GM06990 (cell line): ENCODE data around the gene TNRC6C.
"Not testable (repeated sequence)": the region's sequence is repeated elsewhere in the genome, so short reads cannot be mapped to it uniquely, and the experiment has no call there.

Experiments
- DNase-seq: peaks from one replicate; pipeline ENCODE4 v3.0.0-alpha.2; 2011; ENCODE audit not compliant: insufficient read length; ENCODE audit errors: extremely low read depth
- H3K27me3 ChIP-seq: replicated peaks from 2 replicates; pipeline ENCODE4 v1.6.0; 2011; ENCODE audit warnings: low read length; ENCODE audit not compliant: control insufficient read depth, insufficient read depth
- H3K36me3 ChIP-seq: 2 replicates; pipeline ENCODE4 v1.5.1; 2011; ENCODE audit warnings: low read length; ENCODE audit not compliant: control insufficient read depth, insufficient read depth
- H3K4me3 ChIP-seq: replicated peaks from 2 replicates; pipeline ENCODE4 v1.5.1; 2011; ENCODE audit warnings: low read depth, mild to moderate bottlenecking, control low read depth, low read length
- CTCF ChIP-seq: IDR thresholded peaks from 2 replicates; pipeline ENCODE4 v1.5.1; 2011; ENCODE audit warnings: low read length, control low read depth, mild to moderate bottlenecking, inconsistent platforms; ENCODE audit not compliant: insufficient read depth, poor library complexity, severe bottlenecking

TNRC6C gene

DNA sequence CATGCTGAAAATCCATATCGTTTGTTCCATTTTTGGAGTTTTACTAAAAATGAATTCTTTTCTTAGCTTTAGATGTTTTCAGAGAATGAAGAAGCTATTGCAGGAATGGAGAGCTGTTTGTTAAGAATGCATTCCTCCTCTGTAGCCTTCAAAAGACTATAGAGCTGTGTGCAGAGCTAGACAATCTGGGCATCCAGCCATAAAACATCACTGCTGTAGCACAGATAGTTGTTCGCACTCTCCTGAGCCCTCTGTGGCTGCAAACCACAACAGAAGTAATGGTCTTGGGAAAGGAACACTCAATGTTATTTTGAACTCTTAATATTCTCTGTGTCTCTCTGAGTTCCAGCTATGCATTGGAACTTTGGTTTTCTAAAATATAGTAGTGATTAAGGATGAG is 4.9 kb downstream of the TNRC6C start:
- no peak for TF ChIP-seq CTCF
- no peaks in the 10 kb centered on the region; the same call in 1 of the 2 replicates for H3K27me3 ChIP-seq
- H3K36me3 ChIP-seq, result no peaks in the 10 kb centered on the region
- no peak overlapping the region for H3K4me3 ChIP-seq
- no peak for DNase-seq

GRCh38 chr17:77965352-77965751 is 6.8 kb downstream of the TNRC6C start:
- H3K36me3 ChIP-seq, result no peaks in the 10 kb centered on the region
- no peaks in the 10 kb centered on the region; the same call in 1 of the 2 replicates for H3K27me3 ChIP-seq
- no peak overlapping the region for H3K4me3 ChIP-seq
- DNase-seq, result no peak
- TF ChIP-seq CTCF, result no peak

DNA sequence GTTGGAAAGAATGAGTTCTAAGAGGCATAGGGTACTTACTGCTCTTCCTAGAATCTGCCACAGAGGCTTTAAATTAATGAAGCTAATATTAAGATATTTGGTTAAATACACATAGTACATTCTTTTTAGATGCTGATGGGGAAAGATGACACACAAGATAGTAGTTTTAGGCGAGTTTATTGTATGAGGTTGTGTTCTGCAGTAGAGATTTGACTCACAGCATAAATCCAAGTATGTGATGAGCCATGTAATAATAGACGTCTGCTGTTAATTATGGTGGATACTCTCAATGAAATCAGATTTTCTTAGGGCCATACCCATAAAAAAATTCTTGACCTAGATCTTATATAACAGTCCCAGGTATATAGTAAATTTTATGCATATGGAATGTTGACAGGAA is 8.0 kb downstream of the TNRC6C start:
- Histone ChIP-seq H3K36me3 (no peaks in the 10 kb centered on the region), H3K27me3 (no peaks in the 10 kb centered on the region), H3K4me3 (no peak overlapping the region)
- DNase-seq, result no peak
- TF ChIP-seq CTCF, result no peak

DNA sequence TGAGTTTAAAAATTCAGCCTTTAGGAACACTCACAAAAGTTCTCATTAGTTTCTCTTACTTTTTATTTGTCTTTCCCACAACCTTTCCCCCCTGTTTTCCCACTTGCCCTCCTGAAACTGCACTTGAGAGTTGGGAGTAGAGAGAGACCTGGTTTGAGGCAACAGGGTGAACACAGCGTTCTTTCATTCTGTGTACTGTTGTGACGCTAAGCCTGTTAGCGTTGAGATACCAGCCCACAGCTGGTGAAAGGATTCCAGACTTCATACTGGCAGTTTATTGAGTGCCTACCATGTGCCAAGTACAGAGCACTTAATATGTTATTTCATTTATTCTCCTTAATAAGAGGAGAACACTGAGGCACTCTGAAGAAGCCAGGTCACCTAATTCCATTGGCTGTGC is 10.3 kb downstream of the TNRC6C start:
- Histone ChIP-seq H3K36me3 (no peaks in the 10 kb centered on the region), H3K27me3 (no peaks in the 10 kb centered on the region), H3K4me3 (no peak overlapping the region)
- TF ChIP-seq CTCF, result no peak
- DNase-seq, result no peak

- not testable (repeated sequence) for H3K36me3 ChIP-seq, H3K27me3 ChIP-seq, H3K4me3 ChIP-seq, DNase-seq
Measured at GRCh38 chr17:77972271-77972670, 13.8 kb downstream of the TNRC6C start.

DNA sequence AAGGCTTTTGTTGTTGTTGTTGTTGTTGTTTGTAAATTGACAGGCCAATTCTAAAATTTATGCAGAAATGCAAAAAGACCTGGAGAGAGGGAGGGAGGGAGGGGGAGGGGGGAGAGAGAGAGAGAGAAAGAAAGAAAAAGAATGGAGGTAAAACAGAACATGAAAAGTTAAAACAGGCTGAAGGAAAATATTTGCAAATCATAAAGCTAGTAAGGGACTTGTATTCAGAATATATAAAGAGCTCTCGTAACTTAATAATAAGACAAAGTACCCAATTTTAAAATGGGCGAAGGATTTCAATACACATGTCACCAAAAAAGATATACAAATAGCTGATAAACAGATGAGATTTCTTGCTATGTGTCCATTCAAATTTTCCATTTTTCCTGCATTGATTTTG is 15.4 kb downstream of the TNRC6C start:
- no peaks in the 10 kb centered on the region for H3K36me3 ChIP-seq
- no peaks in the 10 kb centered on the region for H3K27me3 ChIP-seq
- H3K4me3 ChIP-seq, result no peak overlapping the region
- DNase-seq, result no peak
- no peak for TF ChIP-seq CTCF
